Left lung (tissue), 10 donors: ENCODE data around the gene RIPPLY3. TPM values are rescaled to one million over a fixed set of nuclear protein-coding genes. Genes with fewer than 3 reads are reported as not detected.
"Not testable (repeated sequence)": the region's sequence is repeated elsewhere in the genome, so short reads cannot be mapped to it uniquely, and the experiment has no call there.

Experiments
- ATAC-seq: fragments of 200-7000 bp; cut with Tn5 transposase; one replicate; pipeline ENCODE4 v1.9.1; 2020; ENCODE audit warnings: moderate library complexity
- DNase-seq, 4 donors: peaks; one replicate each; pipeline ENCODE4 v3.0.0-alpha.2; 2013 to 2020
- H3K27ac ChIP-seq, 2 donors: fragments of 200-600 bp; sonication (generic) in 1 of 2; one replicate each; pipeline versions ENCODE4 v1.5.0 to v1.8.0; 2020 to 2021
- H3K27me3 ChIP-seq, 2 donors: fragments of 200-600 bp; sonication (generic) in 1 of 2; one replicate each; pipeline versions ENCODE4 v1.5.0 to v1.8.0; 2020 to 2021
- H3K36me3 ChIP-seq, 2 donors: fragments of 200-600 bp; sonication (generic) in 1 of 2; one replicate each; pipeline versions ENCODE4 v1.5.0 to v1.8.0; 2020 to 2021
- H3K4me1 ChIP-seq, 2 donors: fragments of 200-600 bp; one replicate each; pipeline ENCODE4 v1.8.0; 2021
- H3K4me3 ChIP-seq, 2 donors: fragments of 200-600 bp; sonication (generic) in 1 of 2; one replicate each; pipeline versions ENCODE4 v1.5.0 to v1.8.0; 2020 to 2021; ENCODE audit warnings: mild to moderate bottlenecking in 1 of 2
- H3K9me3 ChIP-seq, 2 donors: fragments of 200-600 bp; sonication (generic) in 1 of 2; one replicate each; pipeline versions ENCODE4 v1.5.0 to v1.8.0; 2020 to 2021
- CTCF ChIP-seq, 2 donors: fragments of 200-600 bp; sonication (generic) in 1 of 2; IDR thresholded peaks; one replicate each; pipeline versions ENCODE4 v1.5.0 to v1.8.0; 2021; ENCODE audit warnings: antibody characterized with exemption in 2 of 2
- intact Hi-C, 2 donors: fragments of 100-400 bp; cut with DNase I; formaldehyde crosslinking; loops; one replicate each; pipeline versions ENCODE4 v1.11.2 to v1.14.2; 2022
- polyA plus RNA-seq, 6 donors: library from polyadenylated mRNA; unstranded; fragments of 120-200 nt; gene quantifications; one replicate each; pipeline ENCODE4 v1.2.1, GENCODE V29; 2013; ENCODE audit not compliant: insufficient read length in 6 of 6
- total RNA-seq, 2 donors: library from RNA; stranded (reverse); fragmentation: NEBNext Ultra II Directional; extraction: Animal tissue kit (Norgen Biotek cat#: 25700); gene quantifications; one replicate each; pipeline ENCODE4 v1.2.1, GENCODE V29; 2021
- donor health status: DM: no; HTN: yes; CAD: no.
- donor health status: DM: no; HTN: no; CAD: no.

The RIPPLY3 gene
- total and polyA plus RNA-seq, 8 donors, result 0.13 to 2.3 (median 1.9) TPM

GRCh38 chr21:37045149-37045548 lies 38.6 kb downstream of the RIPPLY3 start:
- intact Hi-C loops, result no loop called here
- no peak for ATAC-seq
- no peak overlapping the region for H3K27ac ChIP-seq

GRCh38 chr21:37045556-37045955 lies 39.1 kb downstream of the RIPPLY3 start:
- Histone ChIP-seq H3K27ac (no peak overlapping the region), H3K36me3 (no peaks in the 10 kb centered on the region), H3K9me3 (no peaks in the 10 kb centered on the region), H3K4me1 (no peaks in the 10 kb centered on the region), H3K4me3 (no peak overlapping the region), H3K27me3 (no peaks in the 10 kb centered on the region)
- DNase-seq (no peak), ATAC-seq (no peak)
- TF ChIP-seq CTCF (IDR thresholded peaks at IDR 0.05), result no peak
- intact Hi-C loops, result no loop called here

More at GRCh38 chr21:37045149-37045548, 38.6 kb downstream of the RIPPLY3 start:
- no peak for DNase-seq
- Histone ChIP-seq H3K4me3 (no peak overlapping the region), H3K4me1 (no peaks in the 10 kb centered on the region), H3K27me3 (no peaks in the 10 kb centered on the region), H3K9me3 (no peaks in the 10 kb centered on the region), H3K36me3 (no peaks in the 10 kb centered on the region)
- no peak for TF ChIP-seq CTCF (IDR thresholded peaks at IDR 0.05)

GRCh38 chr21:37047079-37047478 lies 40.6 kb downstream of the RIPPLY3 start:
- no peak overlapping the region for H3K27ac ChIP-seq
- H3K9me3 ChIP-seq, result no peaks in the 10 kb centered on the region
- H3K36me3 ChIP-seq, result no peaks in the 10 kb centered on the region
- DNase-seq (no peak), ATAC-seq (no peak)
- no peak for TF ChIP-seq CTCF (IDR thresholded peaks at IDR 0.05)
- H3K27me3 ChIP-seq, result no peaks in the 10 kb centered on the region
- no peaks in the 10 kb centered on the region for H3K4me1 ChIP-seq
- intact Hi-C loops, result no loop called here
- H3K4me3 ChIP-seq, result no peak overlapping the region

DNA sequence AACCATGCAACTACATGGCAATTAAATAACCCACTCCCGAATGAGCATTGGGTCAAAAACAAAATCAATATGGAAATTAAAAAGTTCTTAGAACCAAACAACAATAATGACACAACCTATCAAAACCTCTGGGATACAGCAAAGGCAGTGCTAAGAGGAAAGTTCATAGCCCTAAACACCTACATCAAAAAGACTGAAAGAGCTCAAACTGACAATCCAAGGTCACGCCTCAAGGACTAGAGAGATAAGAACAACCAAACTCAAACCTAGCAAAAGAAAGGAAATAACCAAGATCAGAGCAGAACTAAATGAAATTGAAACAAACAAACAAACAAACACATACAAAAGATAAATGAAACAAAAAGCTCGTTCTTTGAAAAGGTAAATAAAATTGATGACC lies 43.2 kb downstream of the RIPPLY3 start:
- H3K4me3 ChIP-seq, H3K27ac ChIP-seq, H3K27me3 ChIP-seq, H3K36me3 ChIP-seq, DNase-seq, intact Hi-C loops, ATAC-seq, H3K9me3 ChIP-seq, H3K4me1 ChIP-seq: not testable (repeated sequence)

GRCh38 chr21:37055271-37055855 lies 48.9 kb downstream of the RIPPLY3 start:
- Histone ChIP-seq H3K27me3 (no peaks in the 10 kb centered on the region), H3K9me3 (peaks cover 0 to 3% of the 10 kb centered on the region in 2 donors), H3K4me3 (no peak overlapping the region), H3K4me1 (no peaks in the 10 kb centered on the region), H3K27ac (no peak overlapping the region), H3K36me3 (no peaks in the 10 kb centered on the region)
- intact Hi-C loops, result no loop called here
- TF ChIP-seq CTCF (IDR thresholded peaks at IDR 0.05), result no peak
- ATAC-seq (no peak), DNase-seq (no peak)

GRCh38 chr21:37057614-37058013 lies 51.1 kb downstream of the RIPPLY3 start:
- Histone ChIP-seq H3K4me1 (no peaks in the 10 kb centered on the region), H3K27ac (no peak overlapping the region), H3K36me3 (no peaks in the 10 kb centered on the region), H3K27me3 (no peaks in the 10 kb centered on the region), H3K4me3 (no peak overlapping the region), H3K9me3 (peaks cover 0 to 3% of the 10 kb centered on the region in 2 donors)
- DNase-seq (no peak), ATAC-seq (no peak)
- TF ChIP-seq CTCF (IDR thresholded peaks at IDR 0.05), result no peak
- intact Hi-C loops, result no loop called here
